Activated gamma-delta T cell treated with Interleukin-2 at 50 U/mL for 16 hours (primary cell): ENCODE results near the gene VWA3B.
"Not testable (repeated sequence)": the region's sequence is repeated elsewhere in the genome, so short reads cannot be mapped to it uniquely, and the experiment has no call there.

ENCODE experiments used
- DNase-seq: peaks from one replicate; pipeline ENCODE4 v3.0.0-alpha.2; 2020

VWA3B gene

GRCh38 chr2:98134172-98135005 is 47.4 kb downstream of the VWA3B start:
- DNase-seq, result no peak

GRCh38 chr2:98137196-98137595 is 50.2 kb downstream of the VWA3B start:
- no peak for DNase-seq

GRCh38 chr2:98138978-98139377 is 52.0 kb downstream of the VWA3B start:
- not testable (repeated sequence) for DNase-seq

DNA sequence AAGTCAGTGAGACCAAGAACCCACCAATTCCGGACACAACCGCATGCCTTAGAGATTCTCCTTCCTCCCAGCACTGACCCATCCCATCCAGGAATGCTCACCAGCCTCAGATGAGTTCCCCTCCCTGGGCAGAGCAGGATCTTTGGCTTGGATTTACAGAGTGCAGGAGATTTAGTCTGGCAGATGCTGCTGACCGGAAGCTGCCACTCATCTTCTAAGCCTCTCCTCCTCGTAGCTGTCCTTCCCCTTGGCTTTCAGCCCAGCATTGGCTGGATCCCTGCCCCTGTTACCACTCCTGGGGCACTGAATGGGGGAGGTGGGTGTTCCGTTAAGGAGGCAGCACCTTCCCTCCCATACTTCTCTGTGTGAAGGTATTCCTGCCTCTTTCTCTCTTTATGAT is 53.2 kb downstream of the VWA3B start:
- DNase-seq, result no peak

DNA sequence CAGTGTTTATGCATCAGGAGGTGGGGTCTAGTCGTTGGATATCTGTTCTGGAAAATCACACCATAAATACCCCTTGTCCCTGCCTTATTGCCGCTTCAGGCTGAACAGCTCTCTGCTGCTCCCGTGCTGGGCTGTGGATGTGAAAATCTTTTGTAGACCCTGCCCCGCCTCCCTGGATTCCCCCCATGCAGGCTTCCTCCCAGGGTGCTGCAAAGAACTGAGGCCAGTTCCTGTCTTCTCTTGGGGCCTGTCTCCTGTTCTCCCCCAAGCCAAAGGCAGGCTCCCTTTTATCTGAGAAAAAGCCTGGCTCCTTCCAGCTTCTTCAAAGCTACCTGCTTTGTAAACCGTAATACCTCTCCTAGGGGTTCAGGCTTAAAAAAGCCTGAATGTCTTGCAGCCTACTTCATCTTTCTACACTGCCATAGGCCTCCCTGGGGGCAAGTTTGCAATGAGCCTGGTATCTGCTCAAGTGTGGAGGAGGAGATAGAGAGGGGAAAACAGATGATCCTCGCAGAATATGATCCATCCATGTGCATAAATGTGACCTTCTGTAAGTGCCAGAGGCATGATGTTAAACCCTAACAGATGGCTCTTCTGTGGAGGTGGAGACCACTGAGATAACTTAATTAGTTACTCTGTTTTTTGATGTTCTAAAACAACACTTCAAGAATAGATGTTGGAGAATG is 55.3 kb downstream of the VWA3B start:
- DNase-seq, result no peak

DNA sequence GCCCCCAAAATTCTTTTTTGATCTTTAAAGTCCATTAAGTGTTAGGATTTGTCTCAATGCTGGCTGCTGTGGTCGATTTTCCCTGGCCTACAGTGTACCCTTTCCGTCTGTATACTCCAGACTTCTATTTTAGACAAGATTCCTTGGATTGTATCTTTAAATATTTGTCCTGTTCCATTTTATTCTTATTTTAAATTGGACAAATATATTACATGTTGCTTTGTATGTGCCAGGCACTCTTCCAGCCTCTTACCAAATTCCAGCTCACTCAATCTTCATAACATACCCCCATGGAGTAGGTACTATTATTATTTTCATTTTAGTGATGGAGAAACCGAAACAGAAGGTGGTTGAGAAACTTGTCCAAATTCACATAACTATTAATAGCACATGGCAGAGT is 58.1 kb downstream of the VWA3B start:
- no peak for DNase-seq

DNA sequence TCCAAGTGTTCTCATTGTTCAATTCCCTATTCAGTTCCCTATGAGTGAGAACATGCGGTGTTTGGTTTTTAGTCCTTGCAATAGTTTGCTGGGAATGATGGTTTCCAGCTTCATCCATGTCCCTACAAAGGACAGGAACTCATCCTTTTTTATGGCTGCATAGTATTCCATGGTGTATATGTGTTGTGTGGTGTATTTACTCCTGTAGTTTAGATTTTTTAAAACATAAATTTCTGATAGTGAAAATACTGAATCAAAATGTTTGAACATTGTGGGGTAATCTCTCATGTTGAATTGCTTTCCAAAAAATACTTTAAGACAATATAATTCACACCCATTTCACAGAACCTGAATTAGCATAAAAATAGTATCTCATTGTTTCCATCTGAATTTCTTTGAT is 60.9 kb downstream of the VWA3B start:
- not testable (repeated sequence) for DNase-seq

DNA sequence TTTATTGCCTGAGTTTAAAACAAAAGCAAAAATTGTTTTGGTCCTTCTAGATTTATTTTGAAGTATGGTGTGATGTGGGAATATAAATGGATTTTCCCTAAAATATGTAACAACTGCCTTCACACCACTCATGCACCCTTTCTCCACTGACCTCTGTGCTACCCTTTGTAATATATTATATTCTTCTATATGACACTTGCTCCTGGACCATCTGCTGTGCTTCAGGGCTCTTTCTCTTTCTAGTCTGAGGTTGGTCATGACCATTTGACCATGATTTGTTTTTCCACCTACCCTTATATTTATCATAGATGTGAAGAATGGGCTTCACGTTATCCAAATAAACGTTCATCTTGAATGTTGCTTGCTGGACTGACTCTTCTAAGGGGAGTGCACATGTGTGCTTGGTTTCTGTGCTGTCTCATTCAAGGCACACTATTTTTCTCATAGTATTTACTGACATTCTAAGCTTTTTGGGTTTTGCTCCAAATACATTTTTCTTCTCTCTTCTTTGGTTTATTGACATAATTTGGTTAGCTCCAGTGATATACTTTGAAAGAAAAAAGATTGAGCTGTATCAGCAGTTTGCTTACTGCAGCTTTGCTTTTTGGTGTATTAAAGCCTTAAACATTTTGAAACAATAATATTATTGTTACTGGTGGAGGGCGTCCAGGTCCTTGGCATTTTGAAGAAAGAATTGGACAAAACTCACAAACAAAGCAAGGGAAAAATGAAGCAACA is 61.8 kb downstream of the VWA3B start:
- DNase-seq, result no peak

GRCh38 chr2:98149333-98149697 is 62.3 kb downstream of the VWA3B start:
- DNase-seq, result no peak

GRCh38 chr2:98153481-98153880 is 66.5 kb downstream of the VWA3B start:
- DNase-seq, result no peak

GRCh38 chr2:98155291-98155690 is 68.3 kb downstream of the VWA3B start:
- no peak for DNase-seq

GRCh38 chr2:98155716-98156115 is 68.7 kb downstream of the VWA3B start:
- DNase-seq, result no peak

DNA sequence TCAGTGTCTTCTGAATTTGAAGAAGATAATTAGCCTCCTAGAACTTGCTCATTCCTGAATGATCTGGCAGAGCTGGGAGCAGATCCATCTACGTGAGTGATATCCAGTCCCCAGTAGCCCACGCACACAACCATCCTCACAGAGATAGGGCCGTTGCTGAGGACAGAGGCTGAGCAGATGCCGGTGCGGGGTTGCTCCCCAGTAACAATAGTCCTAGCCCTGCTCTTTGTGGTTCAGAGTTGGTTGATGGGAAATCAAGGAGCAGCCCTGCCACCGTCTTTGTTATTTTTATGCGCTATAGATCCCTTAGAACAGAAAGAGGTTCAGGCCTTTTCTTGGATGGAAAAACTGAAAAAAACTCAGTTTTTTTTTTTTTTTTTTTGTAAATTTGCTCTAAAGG is 69.3 kb downstream of the VWA3B start:
- no peak for DNase-seq

DNA sequence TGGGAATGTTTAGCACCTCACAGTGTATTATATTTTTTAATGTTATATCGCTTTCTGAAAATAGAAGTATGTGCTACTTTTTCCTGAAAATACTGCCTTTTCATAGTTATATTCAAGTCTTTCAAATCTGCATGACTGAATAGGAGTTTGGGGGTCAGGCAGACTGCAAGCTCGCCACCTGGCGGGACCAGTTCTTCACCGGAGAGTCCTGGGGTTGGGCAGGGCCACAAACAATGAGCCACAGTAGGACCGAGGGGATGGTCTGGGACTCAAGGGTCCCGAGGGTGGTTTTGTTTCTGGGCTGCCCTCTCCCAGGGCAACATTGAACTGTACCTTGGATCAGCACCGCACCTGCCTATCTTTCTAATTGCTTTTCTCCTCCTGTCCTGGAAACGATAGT is 70.6 kb downstream of the VWA3B start:
- DNase-seq, result no peak

GRCh38 chr2:98158305-98158704 is 71.3 kb downstream of the VWA3B start:
- DNase-seq, result no peak

DNA sequence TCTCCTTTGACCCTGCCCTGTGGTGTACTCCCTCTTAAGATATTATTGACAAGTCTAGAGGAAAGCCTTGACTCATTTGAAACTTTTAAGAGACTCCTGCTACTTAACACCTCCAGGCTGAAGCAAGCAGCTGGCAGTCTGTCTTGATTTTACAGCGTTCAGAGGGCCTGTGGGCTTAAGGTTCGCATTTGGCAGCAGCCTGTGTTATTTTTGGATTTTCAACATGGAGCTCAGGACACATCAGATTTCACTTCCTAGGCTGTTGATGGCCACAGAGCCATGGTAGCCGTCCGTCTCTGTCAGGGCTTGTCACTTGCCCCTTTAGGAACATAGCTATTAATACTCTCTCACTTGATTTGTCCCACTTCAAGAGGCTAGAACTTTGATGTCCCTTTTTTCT is 73.6 kb downstream of the VWA3B start:
- no peak for DNase-seq

DNA sequence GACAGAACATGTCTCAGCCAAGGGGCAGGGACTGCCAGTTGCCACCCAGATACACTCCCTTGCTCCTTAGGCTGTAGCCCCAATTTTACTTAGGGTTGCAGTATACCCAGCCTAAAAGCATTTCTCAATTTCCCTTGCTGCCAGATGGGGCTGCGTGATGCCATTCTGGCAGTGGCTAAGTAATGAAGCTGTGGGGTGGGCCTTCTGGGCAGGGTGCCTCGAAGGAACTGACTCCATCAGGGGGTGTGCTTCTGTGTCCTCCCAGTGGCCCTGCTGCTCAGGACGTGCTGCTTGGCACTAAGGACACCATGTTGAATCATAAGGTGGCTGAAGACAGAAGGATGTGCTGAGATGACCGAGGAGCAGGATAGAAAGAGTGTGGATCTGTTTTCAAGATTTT is 74.2 kb downstream of the VWA3B start:
- no peak for DNase-seq

DNA sequence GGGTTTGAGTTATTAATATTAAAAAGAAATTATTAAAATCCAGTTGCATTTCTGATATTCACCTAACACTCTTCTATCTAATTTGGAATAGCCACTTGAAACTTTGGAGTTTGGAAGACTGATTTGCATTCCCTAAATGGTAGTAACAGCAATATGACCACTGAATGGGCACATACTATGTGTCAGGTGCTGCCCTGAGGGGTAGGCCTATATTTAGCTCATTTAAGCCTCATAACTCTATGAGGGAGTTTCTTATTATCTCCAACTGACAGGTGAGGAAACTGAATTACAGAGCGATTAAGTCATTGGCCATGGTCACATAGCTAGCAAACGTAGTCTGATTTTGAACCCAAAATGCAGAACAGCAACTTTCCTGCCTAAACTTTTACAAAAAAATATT is 77.3 kb downstream of the VWA3B start:
- DNase-seq, result no peak

GRCh38 chr2:98165516-98166071 is 78.6 kb downstream of the VWA3B start:
- DNase-seq, result no peak

DNA sequence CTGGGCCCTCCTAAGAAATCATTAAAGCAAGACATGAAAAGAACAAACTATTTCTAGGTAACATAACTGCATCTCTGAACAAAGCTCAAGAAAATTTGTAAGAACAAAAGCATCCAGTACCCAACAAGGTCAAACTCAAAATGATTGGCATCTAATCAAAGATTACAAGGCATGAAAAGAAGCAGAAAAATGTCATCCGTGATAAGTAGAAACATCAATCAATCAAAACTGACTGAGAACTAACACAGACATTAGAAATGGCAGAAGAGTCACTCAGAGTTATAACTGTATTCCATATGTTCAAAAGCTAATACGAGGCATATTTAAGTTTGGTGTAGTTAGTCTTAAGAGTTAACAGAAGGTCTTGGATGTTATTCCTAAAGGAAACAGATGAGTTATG is 80.9 kb downstream of the VWA3B start:
- no peak for DNase-seq

- no peak for DNase-seq
Measured at GRCh38 chr2:98170076-98170475, 83.1 kb downstream of the VWA3B start.

- DNase-seq, result no peak
Measured at GRCh38 chr2:98172150-98172765, 85.3 kb downstream of the VWA3B start.

DNA sequence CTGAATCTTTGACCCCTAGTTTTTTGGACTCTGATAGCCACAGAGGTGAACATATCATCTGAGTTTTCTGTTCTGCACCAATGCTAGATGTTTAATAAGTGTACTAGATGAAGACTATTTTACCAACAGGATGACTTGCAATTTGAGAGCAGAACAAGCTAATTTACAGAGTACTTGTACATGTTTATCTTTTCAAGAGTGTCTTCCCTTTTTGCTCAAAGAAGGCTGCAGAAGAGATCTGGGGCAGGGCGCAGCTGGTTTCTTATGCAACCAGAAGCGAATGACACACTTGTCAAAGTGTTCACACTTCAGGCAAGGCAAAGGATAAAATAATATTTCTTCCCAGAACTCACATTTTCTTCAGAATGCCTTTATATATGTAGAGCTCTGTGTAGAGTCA is 86.0 kb downstream of the VWA3B start:
- DNase-seq, result no peak
